Body of pancreas (tissue), 4 donors: ENCODE measurements around the gene IFFO2. TPM values are rescaled to one million over a fixed set of nuclear protein-coding genes. Genes with fewer than 3 reads are reported as not detected.
"Not testable (repeated sequence)": the region's sequence is repeated elsewhere in the genome, so short reads cannot be mapped to it uniquely, and the experiment has no call there.

Source experiments
- ATAC-seq: fragments of 150-250 bp; one replicate; pipeline ENCODE4 v1.9.1; 2016
- DNase-seq, 4 donors: peaks; one replicate each; pipeline ENCODE4 v3.0.0-alpha.2; 2019
- H3K27ac ChIP-seq, 4 donors: fragments of 200-600 bp; sonication (generic); 1 replicate in 3 of 4; 2 replicates in 1 of 4; pipeline versions ENCODE4 v1.5.1 to v1.6.1; 2016 to 2019; ENCODE audit warnings: mild to moderate bottlenecking in 1 of 4, mixed read lengths in 1 of 4, moderate library complexity in 1 of 4
- H3K27me3 ChIP-seq, 2 donors: fragments of 200-600 bp; sonication (generic); one replicate each; pipeline ENCODE4 v1.6.0; 2016; ENCODE audit warnings: mild to moderate bottlenecking in 1 of 2
- H3K36me3 ChIP-seq, 2 donors: fragments of 200-600 bp; sonication (generic); replicated peaks in 1 of 2; 2 replicates each; pipeline ENCODE4 v1.5.1; 2016; ENCODE audit warnings: low read depth in 2 of 2; ENCODE audit not compliant: insufficient read depth in 1 of 2
- H3K4me1 ChIP-seq: fragments of 200-600 bp; sonication (generic); one replicate; pipeline ENCODE4 v1.6.0; 2016
- H3K4me3 ChIP-seq, 2 donors: fragments of 200-600 bp; sonication (generic); 1 replicate in 1 of 2; 2 replicates in 1 of 2; pipeline ENCODE4 v1.5.1; 2016 to 2019
- H3K9me3 ChIP-seq, 3 donors: fragments of 200-600 bp; sonication (generic); 1 replicate in 2 of 3; 2 replicates in 1 of 3; pipeline ENCODE4 v1.5.1; 2016
- POLR2A ChIP-seq, 3 donors: fragments of 450-650 bp; IDR thresholded peaks; one replicate each; pipeline ENCODE4 v1.6.1; 2016; ENCODE audit warnings: antibody characterized with exemption in 3 of 3, mild to moderate bottlenecking in 2 of 3
- WGBS, 2 donors: methylation state at CpG; one replicate each; pipeline ENCODE4 v1.1.5; 2017; 5-methylcytosine and 5-hydroxymethylcytosine counted together
- intact Hi-C: fragments of 100-400 bp; cut with DNase I; formaldehyde crosslinking; loops from one replicate; pipeline ENCODE4 v1.15.1; 2023
- total RNA-seq, 2 donors: library from RNA; depleted of rRNA; stranded (reverse); fragments of >200 nt; gene quantifications; one replicate each; pipeline ENCODE4 v1.1.0, GENCODE V29; 2016
- TF ChIP-seq, protein P1 (sequence below), 7 experiments: fragments of 450-650 bp in 4 of 7; fragments of 200-600 bp in 3 of 7; sonication (generic) in 3 of 7; IDR thresholded peaks; one replicate each; pipeline ENCODE4 v1.5.1; 2016 to 2019; ENCODE audit warnings: antibody characterized with exemption in 7 of 7

The IFFO2 gene
- total RNA-seq, 2 donors from 2014 or later: 23.1 to 219 TPM

DNA sequence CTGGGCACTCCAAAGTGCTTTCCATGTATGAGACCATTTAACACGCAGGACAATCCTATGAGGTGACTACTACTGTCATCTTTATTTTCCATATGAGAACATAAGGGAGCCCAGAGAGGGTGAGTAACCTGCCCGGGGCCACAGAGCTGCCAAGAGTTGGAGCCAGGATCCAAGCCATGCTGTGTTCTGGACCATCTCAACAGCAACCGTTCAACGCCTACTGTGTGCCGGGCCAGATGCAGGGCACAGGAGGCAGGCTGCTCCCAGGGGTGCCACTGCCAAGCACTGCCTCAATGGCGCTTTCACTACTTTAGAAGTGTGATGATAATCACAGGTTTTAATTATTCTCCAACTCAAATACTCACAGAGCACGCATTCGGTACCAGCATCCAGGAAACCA is 57.9 kb downstream of the IFFO2 start:
- Histone ChIP-seq H3K9me3 (no peaks in the 10 kb centered on the region), H3K4me3 (no peak overlapping the region), H3K4me1 (peaks cover 21% of the 10 kb centered on the region), H3K27me3 (no peaks in the 10 kb centered on the region), H3K27ac (no peak overlapping the region), H3K36me3 (no peaks in the 10 kb centered on the region)
- TF ChIP-seq POLR2A (IDR thresholded peaks at IDR 0.05): no peak
- TF ChIP-seq, protein P1, sequence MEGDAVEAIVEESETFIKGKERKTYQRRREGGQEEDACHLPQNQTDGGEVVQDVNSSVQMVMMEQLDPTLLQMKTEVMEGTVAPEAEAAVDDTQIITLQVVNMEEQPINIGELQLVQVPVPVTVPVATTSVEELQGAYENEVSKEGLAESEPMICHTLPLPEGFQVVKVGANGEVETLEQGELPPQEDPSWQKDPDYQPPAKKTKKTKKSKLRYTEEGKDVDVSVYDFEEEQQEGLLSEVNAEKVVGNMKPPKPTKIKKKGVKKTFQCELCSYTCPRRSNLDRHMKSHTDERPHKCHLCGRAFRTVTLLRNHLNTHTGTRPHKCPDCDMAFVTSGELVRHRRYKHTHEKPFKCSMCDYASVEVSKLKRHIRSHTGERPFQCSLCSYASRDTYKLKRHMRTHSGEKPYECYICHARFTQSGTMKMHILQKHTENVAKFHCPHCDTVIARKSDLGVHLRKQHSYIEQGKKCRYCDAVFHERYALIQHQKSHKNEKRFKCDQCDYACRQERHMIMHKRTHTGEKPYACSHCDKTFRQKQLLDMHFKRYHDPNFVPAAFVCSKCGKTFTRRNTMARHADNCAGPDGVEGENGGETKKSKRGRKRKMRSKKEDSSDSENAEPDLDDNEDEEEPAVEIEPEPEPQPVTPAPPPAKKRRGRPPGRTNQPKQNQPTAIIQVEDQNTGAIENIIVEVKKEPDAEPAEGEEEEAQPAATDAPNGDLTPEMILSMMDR (IDR thresholded peaks at IDR 0.05): no peak
- 82 to 93% methylated on average over 3 to 8 of the region's 8 CpGs for WGBS, 2 donors
- ATAC-seq (no peak), DNase-seq (no peak)
- intact Hi-C loops: loop anchor here (5.0 kb wide), 1 partner anchor 209 kb away; no protein-coding TSS in a partner anchor

DNA sequence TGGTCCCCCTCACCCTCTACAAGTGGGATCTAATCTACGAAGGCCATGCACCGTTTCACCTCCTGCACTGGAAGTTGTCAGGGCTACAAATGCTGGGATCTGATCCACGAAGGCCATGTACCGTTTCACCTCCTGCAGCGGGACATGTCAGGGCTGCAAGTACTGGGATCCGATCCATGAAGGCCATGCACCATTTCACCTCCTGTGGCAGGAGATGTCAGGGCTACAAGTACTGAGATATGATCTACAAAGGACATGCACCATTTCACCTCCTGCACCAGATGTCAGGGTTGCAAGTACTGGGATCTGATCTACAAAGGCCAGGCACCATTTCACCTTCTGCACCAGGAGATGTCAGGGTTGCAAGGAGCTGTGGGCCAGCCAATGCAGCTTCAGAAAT is 61.2 kb downstream of the IFFO2 start:
- H3K4me3 ChIP-seq: no peak overlapping the region
- DNase-seq: no peak
- no peak for ATAC-seq
- no peaks in the 10 kb centered on the region for H3K36me3 ChIP-seq
- WGBS, 2 donors: 84 to 89% methylated on average over 6 of the region's 6 CpGs
- no peak overlapping the region for H3K27ac ChIP-seq
- TF ChIP-seq POLR2A (IDR thresholded peaks at IDR 0.05): no peak
- TF ChIP-seq, protein P1 (IDR thresholded peaks at IDR 0.05): no peak
- H3K9me3 ChIP-seq: no peaks in the 10 kb centered on the region
- H3K4me1 ChIP-seq: peaks cover 8% of the 10 kb centered on the region
- intact Hi-C loops: loop anchor here (5.0 kb wide), 1 partner anchor 212 kb away; no protein-coding TSS in a partner anchor
- H3K27me3 ChIP-seq: no peaks in the 10 kb centered on the region

DNA sequence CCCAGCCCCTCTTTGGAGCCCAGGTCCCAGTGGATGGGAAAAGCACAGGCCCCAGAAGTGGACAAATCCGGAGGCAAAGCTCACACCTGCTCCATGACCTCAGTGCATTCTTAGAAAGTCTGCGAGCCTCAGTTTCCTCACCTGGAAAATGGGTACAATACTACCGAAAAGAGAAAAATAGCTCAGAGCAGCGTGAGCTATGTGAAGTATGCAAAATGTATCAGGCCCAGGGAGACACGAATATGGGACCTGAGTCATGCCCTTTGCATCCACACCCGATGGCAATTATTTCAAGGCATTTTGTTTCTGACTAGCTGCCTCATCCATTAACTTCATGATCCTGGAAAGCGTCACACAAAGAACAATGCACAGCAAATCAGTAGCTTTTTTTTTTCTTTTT is 63.4 kb downstream of the IFFO2 start:
- DNase-seq (no peak), ATAC-seq (no peak)
- intact Hi-C loops: no loop called here
- TF ChIP-seq, protein P1 (IDR thresholded peaks at IDR 0.05): no peak
- no peak for TF ChIP-seq POLR2A (IDR thresholded peaks at IDR 0.05)
- H3K4me3 ChIP-seq: no peak overlapping the region
- H3K27me3 ChIP-seq: no peaks in the 10 kb centered on the region
- no peaks in the 10 kb centered on the region for H3K36me3 ChIP-seq
- H3K9me3 ChIP-seq: no peaks in the 10 kb centered on the region
- H3K4me1 ChIP-seq: peaks cover 8% of the 10 kb centered on the region
- 81 to 93% methylated on average over 7 of the region's 7 CpGs for WGBS, 2 donors
- H3K27ac ChIP-seq: no peak overlapping the region

DNA sequence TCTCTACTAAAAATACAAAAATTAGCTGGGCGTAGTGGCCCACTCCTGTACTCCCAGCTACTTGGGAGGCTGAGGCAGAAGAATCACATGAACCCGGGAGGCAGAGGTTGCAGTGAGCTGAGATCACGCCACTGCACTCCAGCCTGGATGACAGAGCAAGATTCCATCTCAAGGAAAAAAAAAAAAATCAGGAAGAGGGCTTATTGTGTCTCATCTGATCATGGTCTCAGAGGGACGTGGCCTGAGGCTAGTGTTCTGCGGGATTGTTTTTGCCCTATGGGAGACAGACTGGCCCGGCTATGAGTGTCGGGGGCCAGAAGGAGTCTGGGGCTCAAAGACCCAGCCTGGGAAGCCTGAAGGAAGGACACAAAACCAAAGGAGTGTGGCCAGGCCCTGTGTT is 64.6 kb downstream of the IFFO2 start:
- H3K4me1 ChIP-seq, H3K4me3 ChIP-seq, H3K27me3 ChIP-seq, H3K36me3 ChIP-seq, DNase-seq, ATAC-seq, intact Hi-C loops, H3K27ac ChIP-seq, H3K9me3 ChIP-seq: not testable (repeated sequence)
- WGBS, 2 donors: 92 to 95% methylated on average over 7 of the region's 7 CpGs

DNA sequence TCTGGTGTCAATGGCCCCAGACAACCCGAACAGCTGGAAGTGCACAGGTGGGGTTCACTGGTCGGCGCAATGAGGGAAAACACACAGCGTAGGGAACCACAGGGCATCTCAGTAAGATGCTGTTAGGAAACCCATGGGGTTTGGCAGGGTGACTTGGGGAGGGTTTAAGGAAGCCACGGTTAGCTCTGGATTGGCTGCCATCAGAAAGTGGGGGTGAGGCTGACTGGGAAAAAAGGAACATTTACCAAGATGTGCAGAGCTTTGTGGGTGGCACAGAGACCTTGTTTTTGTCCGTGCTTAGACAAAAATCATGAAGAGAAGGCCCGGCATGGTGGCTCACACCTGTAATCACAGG is 65.1 kb downstream of the IFFO2 start:
- Histone ChIP-seq H3K36me3 (no peaks in the 10 kb centered on the region), H3K4me1 (peaks cover 8% of the 10 kb centered on the region), H3K27ac (peak overlapping the region in 1 of 4 donors; percentile 62), H3K4me3 (no peak overlapping the region), H3K9me3 (no peaks in the 10 kb centered on the region), H3K27me3 (no peaks in the 10 kb centered on the region)
- intact Hi-C loops: no loop called here
- ATAC-seq (no peak), DNase-seq (no peak)
- TF ChIP-seq, protein P1 (IDR thresholded peaks at IDR 0.05): no peak
- TF ChIP-seq POLR2A (IDR thresholded peaks at IDR 0.05): no peak
- 89 to 90% methylated on average over 7 of the region's 7 CpGs for WGBS, 2 donors
